Measurements from ENCODE around the gene SHBG.
"Not testable (repeated sequence)": the region's sequence is repeated elsewhere in the genome, so short reads cannot be mapped to it uniquely, and the experiment has no call there.

Gene SHBG

DNA sequence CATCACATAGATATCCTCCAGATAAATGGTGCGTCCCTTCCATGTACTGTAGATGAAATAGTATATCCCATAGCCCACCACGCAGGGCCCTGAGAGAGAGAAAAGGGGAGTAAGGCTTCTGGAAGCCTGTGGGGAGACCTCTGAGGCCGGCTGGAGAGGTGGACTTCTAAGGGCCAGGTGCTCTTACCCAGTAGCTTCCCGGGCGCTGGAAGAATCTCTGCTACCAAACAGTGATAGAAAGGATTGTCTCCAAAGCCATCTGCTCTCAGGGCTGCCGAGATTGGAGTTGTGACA, 3.0 kb upstream of the SHBG start:
- no peak overlapping the region for H3K27ac Mint-ChIP-seq
- peaks cover 2% of the 10 kb centered on the region for H3K36me3 Mint-ChIP-seq
- H3K4me1 Mint-ChIP-seq (ENCODE audit: low read depth): peaks cover 13% of the 10 kb centered on the region
- H3K9me3 Mint-ChIP-seq (ENCODE audit: low read depth): no peaks in the 10 kb centered on the region
- peak overlapping the region; percentile 90 for H3K4me3 Mint-ChIP-seq
- H3K27me3 Mint-ChIP-seq: no peaks in the 10 kb centered on the region

DNA sequence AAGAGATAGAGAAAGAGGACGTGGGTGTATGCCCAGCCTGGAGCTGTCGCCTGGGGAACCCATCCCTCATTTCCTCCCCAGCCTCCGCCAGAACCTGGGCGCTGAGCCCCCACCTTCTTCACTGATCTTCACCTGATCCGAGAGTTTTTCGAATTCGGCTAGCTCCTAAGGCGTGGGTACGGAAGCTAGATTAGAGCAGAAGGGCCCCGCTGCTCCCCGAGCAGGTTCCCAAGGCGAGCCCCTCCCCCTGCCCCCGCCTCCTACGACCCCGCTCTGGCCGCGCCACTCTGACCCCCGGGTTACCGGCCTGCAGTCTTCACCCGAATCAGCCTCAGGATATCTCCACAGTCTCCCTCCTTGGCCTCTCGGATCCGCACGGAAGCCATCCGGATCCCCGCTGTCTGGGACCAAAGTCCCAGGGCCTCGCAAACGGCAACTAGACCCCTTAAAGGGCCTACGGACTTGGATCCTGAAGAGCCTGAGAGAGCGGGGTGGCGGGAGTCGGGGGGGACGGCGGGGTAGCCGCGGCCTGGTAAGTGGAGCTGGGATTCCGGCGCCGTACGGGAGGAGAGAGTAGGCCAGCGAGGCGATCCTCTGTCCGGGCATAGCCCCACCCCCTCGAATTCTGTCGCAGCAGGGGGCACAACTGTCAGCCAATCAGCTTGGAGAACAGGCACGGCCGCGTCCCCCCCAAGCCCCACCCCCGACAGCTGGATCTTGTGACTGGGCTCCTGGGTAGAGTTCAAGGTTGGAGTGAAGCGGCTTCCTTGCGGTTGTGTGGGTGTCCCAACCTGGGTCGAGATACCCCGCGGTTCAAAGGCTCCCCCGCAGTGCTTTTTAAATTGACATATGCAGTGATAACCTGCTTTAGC, 2.4 kb upstream of the SHBG start, which contains the start of gene SAT2:
Gene SAT2, minus strand, starts transcription at position 572 of the 872 bp plus-strand sequence. Its CDS starts 186 bp downstream, at position 386.
- H3K27ac Mint-ChIP-seq: peak within 1 kb of the TSS; percentile 54
- peak within 1 kb of the TSS; percentile 90 for H3K4me3 Mint-ChIP-seq
- H3K27me3 Mint-ChIP-seq: no peaks in the 10 kb centered on the region
- no peaks in the 10 kb centered on the region for H3K9me3 Mint-ChIP-seq (ENCODE audit: low read depth)
- H3K36me3 Mint-ChIP-seq: peaks cover 2% of the 10 kb centered on the region
- H3K4me1 Mint-ChIP-seq (ENCODE audit: low read depth): peaks cover 13% of the 10 kb centered on the region

DNA sequence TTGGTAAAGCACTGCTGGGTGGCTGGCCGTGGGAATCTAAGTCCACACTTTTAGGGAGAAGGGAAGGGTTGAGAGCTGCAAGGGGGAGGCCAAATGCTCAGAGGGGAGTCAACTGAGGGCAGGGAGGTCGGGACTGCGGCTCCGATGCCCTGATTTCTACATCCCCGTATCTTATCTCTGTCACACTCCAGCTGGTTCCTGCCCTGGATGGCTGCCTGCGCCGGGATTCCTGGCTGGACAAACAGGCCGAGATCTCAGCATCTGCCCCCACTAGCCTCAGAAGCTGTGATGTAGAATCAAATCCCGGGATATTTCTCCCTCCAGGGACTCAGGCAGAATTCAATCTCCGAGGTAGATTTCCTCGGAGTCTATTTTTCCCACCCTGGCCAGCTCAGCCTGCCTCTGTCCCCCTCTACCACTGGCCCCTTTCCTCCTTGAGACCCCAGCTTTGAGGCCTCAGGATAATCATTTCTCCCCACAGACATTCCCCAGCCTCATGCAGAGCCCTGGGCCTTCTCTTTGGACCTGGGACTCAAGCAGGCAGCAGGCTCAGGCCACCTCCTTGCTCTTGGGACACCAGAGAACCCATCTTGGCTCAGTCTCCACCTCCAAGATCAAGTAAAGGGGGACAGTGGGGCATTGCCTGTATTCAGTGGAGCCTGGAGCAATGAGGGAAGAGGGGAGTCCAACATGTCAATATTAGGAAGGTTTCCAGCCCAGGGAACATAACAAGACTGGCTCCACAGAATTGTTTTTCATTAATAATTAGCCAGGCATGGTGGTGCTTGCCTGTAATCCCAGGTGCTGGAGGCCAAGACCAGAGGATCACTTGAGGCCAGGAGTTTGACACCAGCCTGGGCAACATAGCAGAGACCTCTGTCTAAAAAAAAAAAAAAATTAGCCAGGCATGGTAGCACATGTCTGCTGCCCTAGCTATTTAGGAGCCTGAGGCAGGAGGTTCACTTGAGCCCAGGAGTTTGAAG, 1.8 kb downstream of the SHBG start:
- Mint-ChIP-seq H3K36me3 (no peaks in the 10 kb centered on the region), H3K4me1 (ENCODE audit: low read depth) (peaks cover 8% of the 10 kb centered on the region), H3K27me3 (no peaks in the 10 kb centered on the region), H3K9me3 (ENCODE audit: low read depth) (no peaks in the 10 kb centered on the region), H3K4me3 (no peak overlapping the region), H3K27ac (no peak overlapping the region)

DNA sequence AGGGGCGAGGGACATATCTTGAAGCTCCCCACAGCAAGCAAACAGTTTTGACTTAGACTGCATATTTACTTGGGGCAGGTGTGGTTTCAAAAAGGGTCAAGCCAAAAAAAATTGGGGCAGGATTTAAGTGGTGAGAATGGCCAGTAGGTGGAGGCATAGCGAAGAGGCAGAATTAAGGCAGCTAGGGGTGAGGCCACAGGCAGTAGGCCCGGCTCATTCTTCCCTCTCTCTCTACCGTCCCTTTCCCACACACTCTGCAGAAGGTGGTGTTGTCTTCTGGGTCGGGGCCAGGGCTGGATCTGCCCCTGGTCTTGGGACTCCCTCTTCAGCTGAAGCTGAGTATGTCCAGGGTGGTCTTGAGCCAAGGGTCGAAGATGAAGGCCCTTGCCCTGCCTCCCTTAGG, 2.6 kb downstream of the SHBG start:
- Mint-ChIP-seq H3K4me3 (no peak overlapping the region), H3K27ac (no peak overlapping the region), H3K27me3 (no peaks in the 10 kb centered on the region), H3K9me3 (ENCODE audit: low read depth) (no peaks in the 10 kb centered on the region), H3K4me1 (ENCODE audit: low read depth) (peaks cover 4% of the 10 kb centered on the region), H3K36me3 (no peaks in the 10 kb centered on the region)

DNA sequence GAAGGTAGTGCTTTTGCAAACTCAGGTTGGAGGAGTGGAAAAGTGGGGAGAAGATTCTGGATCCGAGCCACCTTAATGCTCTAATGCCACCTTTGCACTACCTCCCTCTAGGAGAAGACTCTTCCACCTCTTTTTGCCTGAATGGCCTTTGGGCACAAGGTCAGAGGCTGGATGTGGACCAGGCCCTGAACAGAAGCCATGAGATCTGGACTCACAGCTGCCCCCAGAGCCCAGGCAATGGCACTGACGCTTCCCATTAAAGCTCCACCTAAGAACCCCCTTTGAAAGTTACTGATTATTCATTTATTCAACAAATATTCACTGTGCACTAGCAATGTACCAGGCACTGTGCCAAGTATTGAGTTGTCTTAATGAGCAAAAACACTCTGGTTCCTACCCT, 3.2 kb downstream of the SHBG start:
- H3K27me3 Mint-ChIP-seq: no peaks in the 10 kb centered on the region
- H3K4me1 Mint-ChIP-seq (ENCODE audit: low read depth): peaks cover 2% of the 10 kb centered on the region
- no peak overlapping the region for H3K27ac Mint-ChIP-seq
- H3K9me3 Mint-ChIP-seq (ENCODE audit: low read depth): no peaks in the 10 kb centered on the region
- H3K36me3 Mint-ChIP-seq: no peaks in the 10 kb centered on the region
- no peak overlapping the region for H3K4me3 Mint-ChIP-seq

DNA sequence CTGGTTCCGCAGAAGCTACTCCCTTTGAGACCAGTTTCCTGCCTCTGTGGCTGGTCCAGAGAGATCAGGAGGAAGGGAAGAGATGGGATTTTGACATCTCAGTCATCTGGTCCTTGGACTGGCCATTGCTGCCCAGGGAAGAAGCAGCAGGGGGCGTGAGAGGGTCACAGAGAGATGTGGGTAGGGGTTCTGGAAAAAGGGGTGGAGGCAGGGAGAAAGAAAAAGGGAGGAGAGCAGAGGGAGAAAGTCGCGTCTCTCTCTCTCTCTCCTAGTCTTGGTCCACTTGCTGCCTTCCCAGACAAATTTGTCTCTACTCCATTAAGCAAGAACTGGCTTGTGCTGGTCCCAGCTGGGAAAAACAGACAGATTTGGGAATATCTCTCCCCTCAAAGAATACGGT, 4.4 kb downstream of the SHBG start:
- Mint-ChIP-seq H3K36me3 (no peaks in the 10 kb centered on the region), H3K27ac (no peak overlapping the region), H3K4me1 (ENCODE audit: low read depth) (no peaks in the 10 kb centered on the region), H3K4me3 (no peak overlapping the region), H3K9me3 (ENCODE audit: low read depth) (no peaks in the 10 kb centered on the region), H3K27me3 (no peaks in the 10 kb centered on the region)

DNA sequence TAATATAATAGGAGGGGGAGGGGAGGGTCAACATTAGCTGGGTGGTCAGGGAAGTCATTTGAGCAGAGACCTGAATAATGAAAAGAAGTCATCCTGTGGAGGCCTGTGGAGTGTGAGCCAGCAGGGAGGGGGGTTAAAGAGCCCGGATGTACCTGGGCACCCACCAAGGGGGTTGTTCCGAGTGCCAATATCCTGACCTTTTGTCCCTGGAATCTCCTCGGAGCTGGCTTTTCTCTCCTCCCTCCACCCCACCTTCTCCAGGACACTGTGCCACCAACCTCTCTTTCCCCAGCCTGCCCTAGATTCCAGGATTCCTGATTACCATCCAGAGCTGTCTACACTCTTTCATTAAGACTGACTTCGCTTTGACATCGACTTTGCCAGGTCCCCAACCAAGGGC, 6.2 kb downstream of the SHBG start:
- Mint-ChIP-seq H3K4me3 (no peak overlapping the region), H3K4me1 (ENCODE audit: low read depth) (no peaks in the 10 kb centered on the region), H3K36me3 (no peaks in the 10 kb centered on the region), H3K27ac (no peak overlapping the region), H3K9me3 (ENCODE audit: low read depth) (no peaks in the 10 kb centered on the region), H3K27me3 (no peaks in the 10 kb centered on the region)

DNA sequence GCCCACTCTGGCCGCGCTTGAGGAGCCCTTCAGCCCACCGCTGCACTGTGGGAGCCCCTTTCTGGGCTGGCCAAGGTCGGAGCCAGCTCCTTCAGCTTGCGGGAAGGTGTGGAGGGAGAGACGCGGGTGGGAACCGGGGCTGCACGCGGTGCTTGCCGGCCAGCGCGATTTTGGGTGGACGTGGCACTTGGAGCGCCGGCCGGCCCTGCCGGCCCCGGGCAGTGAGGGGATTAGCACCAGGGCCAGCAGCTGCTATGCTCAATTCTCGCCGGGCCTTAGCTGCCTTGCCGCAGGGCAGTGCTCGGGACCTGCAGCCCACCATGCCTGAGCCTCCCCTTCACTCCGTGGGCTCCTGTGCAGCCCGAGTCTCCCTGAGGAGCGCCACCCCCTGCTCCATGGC, 10.8 kb downstream of the SHBG start:
- H3K4me3 Mint-ChIP-seq: no peak overlapping the region
- H3K9me3 Mint-ChIP-seq (ENCODE audit: low read depth): no peaks in the 10 kb centered on the region
- peaks cover 3% of the 10 kb centered on the region for H3K27me3 Mint-ChIP-seq
- no peak overlapping the region for H3K27ac Mint-ChIP-seq
- no peaks in the 10 kb centered on the region for H3K36me3 Mint-ChIP-seq
- peaks cover 4% of the 10 kb centered on the region for H3K4me1 Mint-ChIP-seq (ENCODE audit: low read depth)

DNA sequence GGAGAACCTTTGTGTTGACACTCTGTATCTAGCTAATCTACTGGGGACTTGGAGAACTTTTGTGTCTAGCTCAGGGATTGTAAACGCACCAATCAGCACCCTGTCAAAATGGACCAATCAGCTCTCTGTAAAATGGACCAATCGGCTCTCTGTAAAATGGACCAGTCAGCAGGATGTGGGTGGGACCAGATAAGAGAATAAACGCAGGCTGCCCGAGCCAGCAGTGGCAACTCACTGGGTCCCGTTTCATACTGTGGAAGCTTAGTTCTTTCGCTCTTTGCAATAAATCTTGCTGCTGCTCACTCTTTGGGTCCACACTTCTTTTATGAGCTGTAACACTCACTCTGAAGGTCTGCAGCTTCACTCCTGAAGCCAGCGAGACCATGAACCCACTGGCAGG, 11.7 kb downstream of the SHBG start:
- peak overlapping the region; percentile 42 for H3K4me3 Mint-ChIP-seq
- H3K36me3 Mint-ChIP-seq; H3K27ac Mint-ChIP-seq; H3K4me1 Mint-ChIP-seq (ENCODE audit: low read depth); H3K27me3 Mint-ChIP-seq; H3K9me3 Mint-ChIP-seq (ENCODE audit: low read depth): not testable (repeated sequence)

DNA sequence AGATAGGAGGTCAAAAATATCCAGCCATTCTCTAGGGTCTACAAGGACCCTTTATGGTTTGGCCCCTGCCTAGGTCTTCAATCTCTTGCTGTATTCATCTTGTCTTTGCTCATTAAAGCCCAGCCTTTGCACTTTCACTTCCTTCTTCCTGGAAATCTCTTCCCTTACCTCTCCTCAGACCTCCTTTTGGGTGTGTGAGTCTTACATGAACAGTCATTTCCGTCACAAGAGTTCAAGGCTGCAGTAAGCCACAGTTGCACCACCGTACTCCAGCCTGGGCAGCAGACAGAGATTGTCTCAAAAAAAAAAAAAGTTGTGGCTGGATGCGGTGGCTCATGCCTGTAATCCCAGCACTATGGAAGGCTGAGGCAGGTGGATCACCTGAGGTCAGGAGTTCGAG, 14.8 kb downstream of the SHBG start:
- Mint-ChIP-seq H3K27ac (no peak overlapping the region), H3K27me3 (peaks cover 7% of the 10 kb centered on the region), H3K4me3 (no peak overlapping the region), H3K4me1 (ENCODE audit: low read depth) (peaks cover 4% of the 10 kb centered on the region), H3K36me3 (peaks cover 2% of the 10 kb centered on the region), H3K9me3 (ENCODE audit: low read depth) (no peaks in the 10 kb centered on the region)

DNA sequence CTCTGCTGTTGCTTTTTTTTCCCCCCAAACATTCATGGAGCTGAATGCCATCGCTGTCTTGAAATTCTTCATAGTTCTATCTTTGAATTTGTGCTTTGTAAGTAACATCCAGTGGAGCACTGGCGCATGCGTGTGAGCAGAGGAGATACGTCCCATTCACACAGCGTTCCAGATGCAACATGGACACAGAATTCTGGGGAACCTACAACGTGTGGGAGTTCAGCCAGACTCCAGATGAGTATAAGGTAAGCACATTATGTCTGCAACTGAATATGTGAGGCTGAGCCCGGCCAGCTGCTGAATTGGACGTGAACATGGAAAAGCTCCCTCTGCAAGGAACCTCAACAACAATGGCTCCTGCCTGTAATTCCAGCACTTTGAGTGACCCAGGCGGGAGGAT, 16.5 kb downstream of the SHBG start:
- Mint-ChIP-seq H3K4me3 (no peak overlapping the region), H3K27me3 (peaks cover 7% of the 10 kb centered on the region), H3K9me3 (ENCODE audit: low read depth) (no peaks in the 10 kb centered on the region), H3K36me3 (peaks cover 2% of the 10 kb centered on the region), H3K27ac (no peak overlapping the region), H3K4me1 (ENCODE audit: low read depth) (peaks cover 18% of the 10 kb centered on the region)

DNA sequence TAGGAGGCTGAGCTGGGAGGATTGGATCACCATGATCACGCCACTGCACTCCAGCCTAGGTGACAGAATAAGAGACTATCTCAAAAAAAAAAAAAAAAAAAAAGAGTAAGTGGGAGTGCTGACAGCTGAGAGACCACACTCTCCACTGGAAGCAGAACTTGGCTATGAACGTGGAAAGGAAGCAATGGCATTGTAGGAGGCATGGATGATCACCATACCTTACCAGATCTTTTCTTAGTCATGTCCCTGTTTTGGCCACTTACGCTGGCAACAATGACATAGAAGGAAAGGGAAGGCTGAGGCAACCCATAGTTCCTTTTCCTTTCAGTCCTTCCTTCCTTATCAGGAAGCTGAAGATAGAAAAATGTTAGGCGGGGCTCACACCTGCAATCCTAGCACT, 17.1 kb downstream of the SHBG start:
- H3K9me3 Mint-ChIP-seq (ENCODE audit: low read depth): no peaks in the 10 kb centered on the region
- peaks cover 2% of the 10 kb centered on the region for H3K36me3 Mint-ChIP-seq
- peaks cover 7% of the 10 kb centered on the region for H3K27me3 Mint-ChIP-seq
- peaks cover 14% of the 10 kb centered on the region for H3K4me1 Mint-ChIP-seq (ENCODE audit: low read depth)
- no peak overlapping the region for H3K27ac Mint-ChIP-seq
- no peak overlapping the region for H3K4me3 Mint-ChIP-seq

DNA sequence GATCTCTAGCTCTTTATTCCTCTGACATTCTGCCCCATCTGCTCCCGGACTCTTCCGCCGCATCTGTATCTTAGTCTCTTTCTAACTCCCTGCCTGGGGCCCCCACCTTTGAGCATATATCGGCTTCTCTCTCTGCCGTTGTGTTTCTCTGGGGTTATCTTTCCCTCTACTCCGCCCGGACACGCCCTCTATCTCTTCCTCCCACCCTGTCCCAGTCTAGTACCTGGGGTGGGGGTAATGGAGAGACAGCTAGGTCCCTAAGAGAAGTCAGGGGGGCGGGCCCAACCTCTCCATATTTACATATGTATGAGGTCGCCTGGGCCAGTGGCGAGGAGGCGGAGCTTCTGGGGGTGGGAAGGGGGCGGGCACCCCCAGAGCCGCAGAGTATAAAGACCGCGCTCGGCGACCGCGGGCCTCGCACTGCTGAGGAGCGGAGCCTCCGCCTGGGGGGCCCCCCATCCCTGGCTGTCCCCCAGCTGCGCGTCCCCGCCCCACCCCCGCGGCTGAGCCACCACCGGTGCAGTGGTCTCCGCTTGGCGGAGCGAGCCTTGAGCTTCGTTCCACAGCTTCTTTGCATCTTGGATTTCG, 20.7 kb downstream of the SHBG start, which contains the start of gene ATP1B2:
Gene ATP1B2, plus strand, starts transcription at position 418 of the 588 bp plus-strand sequence. CDS start 593 bp downstream, outside the sequence.
- no peaks in the 10 kb centered on the region for H3K9me3 Mint-ChIP-seq (ENCODE audit: low read depth)
- H3K36me3 Mint-ChIP-seq: peaks cover 2% of the 10 kb centered on the region
- peak within 1 kb of the TSS; percentile 92 for H3K4me3 Mint-ChIP-seq
- H3K27ac Mint-ChIP-seq: no peak within 1 kb of the TSS
- H3K27me3 Mint-ChIP-seq: peaks cover 4% of the 10 kb centered on the region
- peaks cover 14% of the 10 kb centered on the region for H3K4me1 Mint-ChIP-seq (ENCODE audit: low read depth)

DNA sequence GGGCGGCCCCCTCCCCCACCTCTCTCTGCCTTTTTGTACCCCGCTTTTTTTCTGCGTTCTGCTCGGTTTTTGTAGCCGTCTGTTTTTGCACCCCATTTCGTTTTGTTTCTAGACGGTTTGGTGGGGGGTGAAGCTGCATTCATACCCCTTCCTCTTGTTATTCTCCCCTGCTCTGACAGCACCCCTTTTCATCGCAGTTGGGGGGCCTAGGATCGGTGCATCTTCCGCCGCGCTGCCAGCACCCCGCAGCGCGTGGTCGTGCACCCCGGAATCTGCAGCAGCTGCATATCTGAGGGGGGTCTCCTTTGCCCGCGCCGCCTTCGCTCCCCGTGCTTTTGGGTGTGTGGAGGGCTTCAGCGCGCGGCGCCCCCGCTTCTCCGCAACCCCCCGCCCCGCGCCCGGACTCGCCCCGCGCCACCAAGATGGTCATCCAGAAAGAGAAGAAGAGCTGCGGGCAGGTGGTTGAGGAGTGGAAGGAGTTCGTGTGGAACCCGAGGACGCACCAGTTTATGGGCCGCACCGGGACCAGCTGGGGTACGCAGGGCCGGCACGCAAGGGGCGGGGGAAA, 21.2 kb downstream of the SHBG start:
- Mint-ChIP-seq H3K36me3 (peaks cover under 1% of the 10 kb centered on the region), H3K27ac (no peak overlapping the region), H3K4me3 (peak overlapping the region; percentile 85), H3K27me3 (peaks cover 2% of the 10 kb centered on the region), H3K4me1 (ENCODE audit: low read depth) (peaks cover 14% of the 10 kb centered on the region), H3K9me3 (ENCODE audit: low read depth) (no peaks in the 10 kb centered on the region)

Measured in activated naive CD8-positive, alpha-beta T cell (primary cell).